Activated T-helper 1 cell treated with anti-CD3 and anti-CD28 coated beads, Interleukin-12 subunit alpha, Interleukin-12 subunit beta, Interleukin-2, Interleukin-4 antibody, amounts not matched to agents 30 ng/mL and 10 ng/mL and 1 ng/mL, durations not matched to agents 14 hours and 24 hours and 36 hours (primary cell): Measurements from ENCODE around the gene CHCT1. TPM values are rescaled to one million over a fixed set of nuclear protein-coding genes. Genes with fewer than 3 reads are reported as not detected.
A peak's percentile ranks its signal among the peaks of the same experiment; 100 is the strongest.

Experiments
- DNase-seq: peaks from one replicate; pipeline ENCODE4 v3.0.0; 2021; ENCODE audit warnings: low spot score
- H3K27ac Mint-ChIP-seq: one replicate; pipeline ENCODE4 v1.8.0; 2021; ENCODE audit warnings: mild to moderate bottlenecking, mixed read lengths
- H3K27me3 Mint-ChIP-seq: one replicate; pipeline ENCODE4 v1.8.0; 2022; ENCODE audit warnings: mild to moderate bottlenecking, moderate library complexity, mixed read lengths; ENCODE audit not compliant: insufficient read depth
- H3K36me3 Mint-ChIP-seq: one replicate; pipeline ENCODE4 v1.8.0; 2021; ENCODE audit warnings: low read depth, mixed read lengths
- H3K4me1 Mint-ChIP-seq: one replicate; pipeline ENCODE4 v1.8.0; 2021; ENCODE audit warnings: low read depth, mixed read lengths
- H3K4me3 Mint-ChIP-seq: one replicate; pipeline ENCODE4 v1.8.0; 2021; ENCODE audit warnings: mild to moderate bottlenecking, moderate library complexity, mixed read lengths
- H3K9me3 Mint-ChIP-seq: one replicate; pipeline ENCODE4 v1.8.0; 2021; ENCODE audit warnings: mixed read lengths
- intact Hi-C: fragments of 100-400 bp; cut with micrococcal nuclease; formaldehyde crosslinking; loops from one replicate; pipeline ENCODE4 v1.15.1; 2024
- total RNA-seq: library from RNA; stranded (reverse); gene quantifications from 2 replicates; pipeline ENCODE4 v1.2.3, GENCODE V29; 2022

Gene CHCT1
- total RNA-seq, 1 donor from 2014 or later: not detected

GRCh38 chr17:60391471-60392041 lies 30.7 kb upstream of the CHCT1 start:
- peaks cover under 1% of the 10 kb centered on the region for H3K36me3 Mint-ChIP-seq
- peak overlapping the region; percentile 97 for H3K4me3 Mint-ChIP-seq
- H3K27ac Mint-ChIP-seq: peak overlapping the region; percentile 93
- no peaks in the 10 kb centered on the region for H3K27me3 Mint-ChIP-seq
- H3K4me1 Mint-ChIP-seq: peaks cover 55% of the 10 kb centered on the region
- DNase-seq: no peak
- intact Hi-C loops: loop anchor here (1.0 to 10.0 kb wide), 11 partner anchors 30 to 1877 kb away; partner anchors contain the start of genes BCAS3, HEATR6, MTMR4 and PPM1D
- H3K9me3 Mint-ChIP-seq: no peaks in the 10 kb centered on the region

- no peaks in the 10 kb centered on the region for H3K36me3 Mint-ChIP-seq
- H3K9me3 Mint-ChIP-seq: no peaks in the 10 kb centered on the region
- peak; percentile 97 for DNase-seq
- H3K4me3 Mint-ChIP-seq: peak within 1 kb of the TSS; percentile 97
- intact Hi-C loops: loop anchor here (1.0 to 10.0 kb wide), 11 partner anchors 29 to 1877 kb away; partner anchors contain the start of genes BCAS3, HEATR6, MTMR4 and PPM1D
- peak within 1 kb of the TSS; percentile 95 for H3K27ac Mint-ChIP-seq
- no peaks in the 10 kb centered on the region for H3K27me3 Mint-ChIP-seq
- peaks cover 50% of the 10 kb centered on the region for H3K4me1 Mint-ChIP-seq
These were observed 30.0 kb upstream of the CHCT1 start, which contains the start of gene USP32 for GRCh38 chr17:60392042-60392844. USP32 (minus strand) TSS chr17:60392133; CDS start chr17:60391939, 194 bp downstream.

- H3K4me3 Mint-ChIP-seq: peak overlapping the region; percentile 97
- intact Hi-C loops: loop anchor here (1.0 to 10.0 kb wide), 11 partner anchors 28 to 1878 kb away; partner anchors contain the start of genes BCAS3, HEATR6, MTMR4 and PPM1D
- peak; percentile 37 for DNase-seq
- H3K9me3 Mint-ChIP-seq: no peaks in the 10 kb centered on the region
- no peaks in the 10 kb centered on the region for H3K36me3 Mint-ChIP-seq
- peak overlapping the region; percentile 95 for H3K27ac Mint-ChIP-seq
- H3K27me3 Mint-ChIP-seq: no peaks in the 10 kb centered on the region
- H3K4me1 Mint-ChIP-seq: peaks cover 48% of the 10 kb centered on the region
These were observed 29.2 kb upstream of the CHCT1 start for GRCh38 chr17:60392845-60393702.

GRCh38 chr17:60393840-60394723 lies 28.2 kb upstream of the CHCT1 start:
- no peak overlapping the region for H3K27ac Mint-ChIP-seq
- H3K9me3 Mint-ChIP-seq: no peaks in the 10 kb centered on the region
- intact Hi-C loops: loop anchor here (2.0 to 10.0 kb wide), 6 partner anchors 319 to 1879 kb away; partner anchors contain the start of genes HEATR6, MTMR4, PRR11 and PTRH2
- H3K27me3 Mint-ChIP-seq: no peaks in the 10 kb centered on the region
- H3K4me1 Mint-ChIP-seq: peaks cover 45% of the 10 kb centered on the region
- H3K4me3 Mint-ChIP-seq: peak overlapping the region; percentile 33
- no peak for DNase-seq
- H3K36me3 Mint-ChIP-seq: no peaks in the 10 kb centered on the region

GRCh38 chr17:60395508-60396065 lies 26.7 kb upstream of the CHCT1 start:
- DNase-seq: no peak
- H3K27me3 Mint-ChIP-seq: no peaks in the 10 kb centered on the region
- no peak overlapping the region for H3K4me3 Mint-ChIP-seq
- intact Hi-C loops: loop anchor here (10.0 kb wide), 2 partner anchors 321 to 1881 kb away; partner anchors contain the start of genes HEATR6 and MTMR4
- no peaks in the 10 kb centered on the region for H3K9me3 Mint-ChIP-seq
- no peaks in the 10 kb centered on the region for H3K36me3 Mint-ChIP-seq
- H3K4me1 Mint-ChIP-seq: peaks cover 37% of the 10 kb centered on the region
- no peak overlapping the region for H3K27ac Mint-ChIP-seq

GRCh38 chr17:60396412-60396811 lies 25.9 kb upstream of the CHCT1 start:
- H3K4me1 Mint-ChIP-seq: peaks cover 28% of the 10 kb centered on the region
- DNase-seq: no peak
- H3K9me3 Mint-ChIP-seq: no peaks in the 10 kb centered on the region
- H3K27ac Mint-ChIP-seq: no peak overlapping the region
- no peaks in the 10 kb centered on the region for H3K36me3 Mint-ChIP-seq
- no peak overlapping the region for H3K4me3 Mint-ChIP-seq
- intact Hi-C loops: loop anchor here (10.0 kb wide), 2 partner anchors 322 to 1882 kb away; partner anchors contain the start of genes HEATR6 and MTMR4
- no peaks in the 10 kb centered on the region for H3K27me3 Mint-ChIP-seq

- H3K36me3 Mint-ChIP-seq: no peaks in the 10 kb centered on the region
- H3K4me3 Mint-ChIP-seq: no peak overlapping the region
- DNase-seq: no peak
- no peak overlapping the region for H3K27ac Mint-ChIP-seq
- H3K27me3 Mint-ChIP-seq: peaks cover under 1% of the 10 kb centered on the region
- intact Hi-C loops: loop anchor here (10.0 kb wide), 2 partner anchors 324 to 1884 kb away; partner anchors contain the start of genes HEATR6 and MTMR4
- no peaks in the 10 kb centered on the region for H3K9me3 Mint-ChIP-seq
- peaks cover 20% of the 10 kb centered on the region for H3K4me1 Mint-ChIP-seq
These were observed 23.9 kb upstream of the CHCT1 start for GRCh38 chr17:60398227-60398959.

DNA sequence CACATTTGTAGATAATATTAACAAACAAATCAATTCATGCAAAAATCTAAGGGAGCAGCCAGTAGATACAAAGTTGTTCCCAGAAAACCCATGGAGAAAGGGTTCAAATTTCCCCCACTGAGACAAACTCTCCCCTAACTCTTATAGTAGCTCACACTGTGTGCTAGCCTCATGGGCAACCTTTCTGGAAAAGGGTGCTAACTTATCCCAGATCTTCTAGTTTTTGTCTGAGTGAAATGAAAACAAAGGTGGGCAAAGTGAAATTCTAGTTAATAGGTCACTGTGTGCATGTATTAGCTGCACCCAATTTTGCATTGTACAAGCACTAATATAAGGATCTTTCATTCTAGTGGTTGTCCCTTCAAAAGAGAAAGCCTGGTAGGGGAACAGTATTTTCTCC lies 20.5 kb upstream of the CHCT1 start:
- no peak overlapping the region for H3K4me3 Mint-ChIP-seq
- peaks cover 8% of the 10 kb centered on the region for H3K27me3 Mint-ChIP-seq
- peaks cover 7% of the 10 kb centered on the region for H3K4me1 Mint-ChIP-seq
- DNase-seq: no peak
- intact Hi-C loops: no loop called here
- no peak overlapping the region for H3K27ac Mint-ChIP-seq
- H3K9me3 Mint-ChIP-seq: no peaks in the 10 kb centered on the region
- no peaks in the 10 kb centered on the region for H3K36me3 Mint-ChIP-seq

DNA sequence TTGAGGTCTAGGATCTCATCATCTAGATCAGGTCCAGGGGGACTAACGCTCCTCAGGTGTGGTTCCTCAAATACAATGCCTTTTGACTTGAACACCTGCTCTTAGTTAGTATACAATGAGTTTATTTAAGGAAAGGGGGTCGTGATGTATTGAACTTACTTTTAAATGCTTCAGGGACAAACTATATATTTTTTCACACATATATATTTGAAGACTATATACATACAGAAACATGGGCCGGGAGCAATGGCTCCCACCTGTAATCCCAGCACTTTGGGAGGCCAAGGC lies 18.8 kb upstream of the CHCT1 start:
- H3K4me1 Mint-ChIP-seq: peaks cover 2% of the 10 kb centered on the region
- no peak for DNase-seq

GRCh38 chr17:60403962-60404361 lies 18.3 kb upstream of the CHCT1 start:
- DNase-seq: no peak
- no peaks in the 10 kb centered on the region for H3K4me1 Mint-ChIP-seq
- no peak overlapping the region for H3K27ac Mint-ChIP-seq
- intact Hi-C loops: no loop called here
- no peaks in the 10 kb centered on the region for H3K9me3 Mint-ChIP-seq
- H3K27me3 Mint-ChIP-seq: peaks cover 13% of the 10 kb centered on the region
- H3K4me3 Mint-ChIP-seq: no peak overlapping the region
- H3K36me3 Mint-ChIP-seq: no peaks in the 10 kb centered on the region

More for the DNA sequence above, 18.8 kb upstream of the CHCT1 start:
- Mint-ChIP-seq H3K9me3 (no peaks in the 10 kb centered on the region), H3K4me3 (no peak overlapping the region), H3K27me3 (peaks cover 13% of the 10 kb centered on the region), H3K36me3 (no peaks in the 10 kb centered on the region), H3K27ac (no peak overlapping the region)
- intact Hi-C loops: no loop called here

DNA sequence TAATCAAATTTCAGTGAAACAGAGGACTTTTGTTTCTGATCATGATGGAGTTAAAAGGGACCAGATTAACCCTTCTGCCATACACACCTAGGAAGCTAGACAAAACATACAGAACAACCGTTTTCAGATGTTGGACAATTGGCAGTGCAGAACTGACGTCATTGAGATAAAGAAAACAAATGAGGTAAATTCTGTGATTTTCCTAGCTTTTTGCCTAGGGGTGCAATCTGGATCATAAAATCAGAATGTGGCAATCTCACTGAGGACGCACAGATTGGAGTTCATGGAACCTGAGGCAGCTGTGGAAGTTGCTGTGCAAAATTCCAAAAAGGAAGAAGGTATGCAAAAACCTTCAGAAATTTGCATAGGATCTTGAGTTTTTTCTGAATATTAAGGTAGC lies 15.4 kb upstream of the CHCT1 start:
- no peak overlapping the region for H3K4me3 Mint-ChIP-seq
- no peaks in the 10 kb centered on the region for H3K9me3 Mint-ChIP-seq
- intact Hi-C loops: no loop called here
- no peaks in the 10 kb centered on the region for H3K4me1 Mint-ChIP-seq
- no peak for DNase-seq
- H3K27ac Mint-ChIP-seq: no peak overlapping the region
- H3K27me3 Mint-ChIP-seq: peaks cover 13% of the 10 kb centered on the region
- no peaks in the 10 kb centered on the region for H3K36me3 Mint-ChIP-seq
